Measurements from ENCODE around the gene AKR1C1.
"Not testable (repeated sequence)": the region's sequence is repeated elsewhere in the genome, so short reads cannot be mapped to it uniquely, and the experiment has no call there.

AKR1C1 gene

DNA sequence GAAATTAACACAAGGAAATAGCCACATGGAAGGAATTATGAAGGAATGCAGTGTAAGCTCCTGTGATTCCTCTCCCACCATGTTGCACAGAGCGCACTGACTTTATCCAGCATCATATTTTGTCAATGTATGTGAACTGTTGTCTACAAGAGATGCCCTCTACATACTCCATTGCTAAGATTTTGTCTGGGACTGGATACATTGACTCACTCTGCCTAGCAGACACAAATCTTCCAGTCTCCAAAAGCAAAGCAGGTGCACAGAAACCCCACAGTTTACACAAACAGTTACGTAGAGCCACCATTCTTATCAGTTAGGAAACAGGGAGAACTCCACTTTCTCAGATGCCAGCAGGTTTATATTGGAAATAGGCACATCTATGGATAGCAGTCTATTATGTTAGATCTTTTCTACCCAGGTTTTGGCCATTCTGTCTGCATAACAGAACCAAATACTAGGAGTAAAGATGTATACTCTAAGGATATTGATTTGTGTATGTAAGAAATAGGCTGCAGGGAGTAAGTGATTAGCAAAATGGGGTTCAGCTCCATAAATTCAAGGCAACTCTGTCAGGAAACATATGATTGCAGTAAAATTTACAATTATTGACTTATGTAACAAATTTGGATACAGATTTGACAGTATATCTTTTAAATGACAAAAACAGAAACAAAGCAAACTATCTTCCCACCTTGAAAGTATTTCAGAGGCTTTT is 39.0 kb downstream of the AKR1C1 start:
- no peaks in the 10 kb centered on the region for H3K4me1 ChIP-seq (ENCODE audit: control extremely low read depth in 1 of 4, control insufficient read depth in 4 of 4, insufficient read depth in 4 of 4, low read length in 3 of 4)
- DNase-seq, result no peak
- no peak overlapping the region for H3K27ac ChIP-seq (ENCODE audit: insufficient read depth in 1 of 2, low read depth in 1 of 2, low read length in 2 of 2, poor library complexity in 1 of 2, severe bottlenecking in 2 of 2)
- H3K9me3 ChIP-seq (ENCODE audit: control extremely low read depth in 1 of 5, control insufficient read depth in 4 of 5, insufficient read depth in 2 of 5, low read depth in 1 of 5, low read length in 4 of 5), result no peaks in the 10 kb centered on the region
- POLR2A ChIA-PET, result no interaction called here
- CTCF ChIA-PET, result no interaction called here
- no peaks in the 10 kb centered on the region for H3K36me3 ChIP-seq (ENCODE audit: control insufficient read depth in 4 of 4, insufficient read depth in 4 of 4, low read length in 3 of 4)
- WGBS (ENCODE audit: insufficient coverage), result 100% methylated on average over 1 of the region's 2 CpGs
- no peaks in the 10 kb centered on the region for H3K27me3 ChIP-seq (replicated peaks in 2 of 5; ENCODE audit: control insufficient read depth in 4 of 5, insufficient read depth in 5 of 5, low read length in 4 of 5)
- no peak overlapping the region for H3K4me3 ChIP-seq (ENCODE audit: control insufficient read depth in 1 of 7, extremely low read depth in 1 of 7, insufficient read depth in 4 of 7, low read depth in 2 of 7, low read length in 6 of 7)

DNA sequence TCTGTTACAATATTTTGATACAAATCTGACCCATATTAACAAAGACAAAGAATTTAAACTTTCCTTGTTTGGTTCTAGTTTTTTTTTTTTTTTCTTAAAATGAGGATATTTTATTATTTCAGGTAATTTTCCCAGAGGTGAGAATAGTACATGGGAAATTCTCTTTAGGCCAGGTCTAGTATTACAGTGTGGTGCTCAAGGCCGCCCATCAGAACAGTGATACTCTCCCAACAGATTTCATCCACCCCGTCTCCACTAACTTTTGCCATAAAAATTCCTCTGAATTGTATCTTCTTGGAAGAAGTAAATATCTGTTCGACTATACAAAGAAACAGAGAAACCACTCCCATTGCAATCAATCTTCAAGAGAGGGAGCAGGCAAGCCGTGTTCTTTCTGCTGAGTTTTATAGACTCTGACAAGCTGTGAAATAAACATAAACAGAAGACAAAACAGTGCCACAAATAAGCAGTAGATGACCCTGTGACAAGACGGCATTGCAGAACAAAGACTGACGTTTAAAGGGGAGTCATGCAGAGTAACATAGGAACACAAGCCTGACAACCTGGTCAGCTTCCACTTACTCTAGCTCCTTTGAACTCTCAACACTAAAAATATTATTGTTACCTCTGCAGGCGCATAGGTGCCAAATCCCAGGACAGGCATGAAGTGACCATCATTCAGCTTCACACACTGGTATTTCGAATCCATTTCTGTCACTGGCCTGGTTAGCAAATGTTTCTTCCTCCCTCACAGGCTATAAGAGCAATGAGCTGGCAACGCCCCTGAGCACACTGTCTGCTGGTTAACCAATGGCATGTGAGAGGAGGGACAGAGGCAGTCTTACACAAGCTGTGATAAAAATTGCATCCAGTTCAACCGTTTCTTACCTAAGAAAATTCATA is 40.2 kb downstream of the AKR1C1 start, which contains the start of gene AKR1C2:
AKR1C2 (minus strand) TSS at position 731 of the 903 bp plus-strand sequence; CDS start at position 709, 22 bp downstream.
- H3K36me3 ChIP-seq (ENCODE audit: control insufficient read depth in 4 of 4, insufficient read depth in 4 of 4, low read length in 3 of 4); H3K9me3 ChIP-seq (ENCODE audit: control extremely low read depth in 1 of 5, control insufficient read depth in 4 of 5, insufficient read depth in 2 of 5, low read depth in 1 of 5, low read length in 4 of 5); POLR2A ChIA-PET; H3K27me3 ChIP-seq (replicated peaks in 2 of 5; ENCODE audit: control insufficient read depth in 4 of 5, insufficient read depth in 5 of 5, low read length in 4 of 5); H3K27ac ChIP-seq (ENCODE audit: insufficient read depth in 1 of 2, low read depth in 1 of 2, low read length in 2 of 2, poor library complexity in 1 of 2, severe bottlenecking in 2 of 2); H3K4me3 ChIP-seq (ENCODE audit: control insufficient read depth in 1 of 7, extremely low read depth in 1 of 7, insufficient read depth in 4 of 7, low read depth in 2 of 7, low read length in 6 of 7); H3K4me1 ChIP-seq (ENCODE audit: control extremely low read depth in 1 of 4, control insufficient read depth in 4 of 4, insufficient read depth in 4 of 4, low read length in 3 of 4); DNase-seq; CTCF ChIA-PET: not testable (repeated sequence)
- 83% methylated on average over 1 of the region's 10 CpGs for WGBS (ENCODE audit: insufficient coverage)

DNA sequence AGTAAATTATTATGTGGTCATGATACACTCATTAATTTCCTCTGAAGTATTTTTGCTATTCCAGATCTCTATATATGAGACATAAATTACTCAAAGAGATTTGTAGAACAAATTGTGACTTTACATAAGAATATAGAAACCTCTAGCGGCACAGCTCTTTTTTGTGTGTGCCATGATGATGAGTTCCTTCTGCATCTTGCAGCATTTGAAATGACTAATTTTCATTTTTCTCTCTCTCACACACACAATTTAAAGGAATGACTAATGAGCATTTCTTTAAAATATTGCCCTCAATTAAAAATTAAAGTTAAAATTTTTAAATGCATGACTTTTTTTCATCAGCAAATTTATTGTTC is 40.8 kb downstream of the AKR1C1 start:
- POLR2A ChIA-PET, result not testable (repeated sequence)

GRCh38 chr10:5004501-5004900 is 41.3 kb downstream of the AKR1C1 start:
- H3K27ac ChIP-seq (ENCODE audit: insufficient read depth in 1 of 2, low read depth in 1 of 2, low read length in 2 of 2, poor library complexity in 1 of 2, severe bottlenecking in 2 of 2); POLR2A ChIA-PET; H3K9me3 ChIP-seq (ENCODE audit: control extremely low read depth in 1 of 5, control insufficient read depth in 4 of 5, insufficient read depth in 2 of 5, low read depth in 1 of 5, low read length in 4 of 5); H3K36me3 ChIP-seq (ENCODE audit: control insufficient read depth in 4 of 4, insufficient read depth in 4 of 4, low read length in 3 of 4); CTCF ChIA-PET; H3K4me1 ChIP-seq (ENCODE audit: control extremely low read depth in 1 of 4, control insufficient read depth in 4 of 4, insufficient read depth in 4 of 4, low read length in 3 of 4); H3K27me3 ChIP-seq (replicated peaks in 2 of 5; ENCODE audit: control insufficient read depth in 4 of 5, insufficient read depth in 5 of 5, low read length in 4 of 5); DNase-seq; H3K4me3 ChIP-seq (ENCODE audit: control insufficient read depth in 1 of 7, extremely low read depth in 1 of 7, insufficient read depth in 4 of 7, low read depth in 2 of 7, low read length in 6 of 7): not testable (repeated sequence)

More for the DNA sequence above, 40.8 kb downstream of the AKR1C1 start:
- H3K27ac ChIP-seq (ENCODE audit: insufficient read depth in 1 of 2, low read depth in 1 of 2, low read length in 2 of 2, poor library complexity in 1 of 2, severe bottlenecking in 2 of 2); H3K4me1 ChIP-seq (ENCODE audit: control extremely low read depth in 1 of 4, control insufficient read depth in 4 of 4, insufficient read depth in 4 of 4, low read length in 3 of 4); H3K27me3 ChIP-seq (replicated peaks in 2 of 5; ENCODE audit: control insufficient read depth in 4 of 5, insufficient read depth in 5 of 5, low read length in 4 of 5); H3K36me3 ChIP-seq (ENCODE audit: control insufficient read depth in 4 of 4, insufficient read depth in 4 of 4, low read length in 3 of 4); DNase-seq; H3K4me3 ChIP-seq (ENCODE audit: control insufficient read depth in 1 of 7, extremely low read depth in 1 of 7, insufficient read depth in 4 of 7, low read depth in 2 of 7, low read length in 6 of 7); H3K9me3 ChIP-seq (ENCODE audit: control extremely low read depth in 1 of 5, control insufficient read depth in 4 of 5, insufficient read depth in 2 of 5, low read depth in 1 of 5, low read length in 4 of 5); CTCF ChIA-PET: not testable (repeated sequence)
- WGBS (ENCODE audit: insufficient coverage), result no CpG with 5 or more reads among the region's 1 CpG

GRCh38 chr10:5008857-5009548 is 45.8 kb downstream of the AKR1C1 start:
- H3K36me3 ChIP-seq (ENCODE audit: control insufficient read depth in 4 of 4, insufficient read depth in 4 of 4, low read length in 3 of 4); POLR2A ChIA-PET; H3K9me3 ChIP-seq (ENCODE audit: control extremely low read depth in 1 of 5, control insufficient read depth in 4 of 5, insufficient read depth in 2 of 5, low read depth in 1 of 5, low read length in 4 of 5); CTCF ChIA-PET; H3K4me1 ChIP-seq (ENCODE audit: control extremely low read depth in 1 of 4, control insufficient read depth in 4 of 4, insufficient read depth in 4 of 4, low read length in 3 of 4); H3K27ac ChIP-seq (ENCODE audit: insufficient read depth in 1 of 2, low read depth in 1 of 2, low read length in 2 of 2, poor library complexity in 1 of 2, severe bottlenecking in 2 of 2); H3K27me3 ChIP-seq (replicated peaks in 2 of 5; ENCODE audit: control insufficient read depth in 4 of 5, insufficient read depth in 5 of 5, low read length in 4 of 5); H3K4me3 ChIP-seq (ENCODE audit: control insufficient read depth in 1 of 7, extremely low read depth in 1 of 7, insufficient read depth in 4 of 7, low read depth in 2 of 7, low read length in 6 of 7): not testable (repeated sequence)
- peak in 1 of 3 donors; percentile 25 for DNase-seq
- WGBS (ENCODE audit: insufficient coverage), result no CpG with 5 or more reads among the region's 4 CpGs

GRCh38 chr10:5010043-5010442 is 46.8 kb downstream of the AKR1C1 start:
- H3K27ac ChIP-seq (ENCODE audit: insufficient read depth in 1 of 2, low read depth in 1 of 2, low read length in 2 of 2, poor library complexity in 1 of 2, severe bottlenecking in 2 of 2); H3K9me3 ChIP-seq (ENCODE audit: control extremely low read depth in 1 of 5, control insufficient read depth in 4 of 5, insufficient read depth in 2 of 5, low read depth in 1 of 5, low read length in 4 of 5); H3K36me3 ChIP-seq (ENCODE audit: control insufficient read depth in 4 of 4, insufficient read depth in 4 of 4, low read length in 3 of 4); DNase-seq; POLR2A ChIA-PET; H3K27me3 ChIP-seq (replicated peaks in 2 of 5; ENCODE audit: control insufficient read depth in 4 of 5, insufficient read depth in 5 of 5, low read length in 4 of 5); H3K4me3 ChIP-seq (ENCODE audit: control insufficient read depth in 1 of 7, extremely low read depth in 1 of 7, insufficient read depth in 4 of 7, low read depth in 2 of 7, low read length in 6 of 7); CTCF ChIA-PET; H3K4me1 ChIP-seq (ENCODE audit: control extremely low read depth in 1 of 4, control insufficient read depth in 4 of 4, insufficient read depth in 4 of 4, low read length in 3 of 4): not testable (repeated sequence)
- no CpG with 5 or more reads among the region's 7 CpGs for WGBS (ENCODE audit: insufficient coverage)

DNA sequence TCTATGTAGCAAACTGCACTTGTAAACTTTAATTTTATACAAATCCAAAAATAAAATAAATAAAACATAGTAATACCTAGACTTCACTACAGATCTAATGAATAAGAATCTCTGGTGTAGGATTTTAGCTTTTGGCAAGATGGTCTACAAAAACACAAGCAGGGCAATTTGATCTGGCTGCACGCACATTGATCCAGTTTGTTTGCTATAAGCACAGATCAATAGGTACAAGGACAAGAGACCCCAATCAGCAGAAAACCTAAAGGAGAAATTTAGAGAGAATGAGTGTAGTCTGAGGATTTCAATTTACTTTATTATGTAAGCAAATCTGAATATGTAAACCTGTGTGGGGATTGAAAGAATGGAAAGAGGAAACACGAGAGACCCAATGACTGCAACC is 48.2 kb downstream of the AKR1C1 start:
- 93% methylated on average over 1 of the region's 2 CpGs for WGBS (ENCODE audit: insufficient coverage)
- H3K4me1 ChIP-seq (ENCODE audit: control extremely low read depth in 1 of 4, control insufficient read depth in 4 of 4, insufficient read depth in 4 of 4, low read length in 3 of 4); H3K36me3 ChIP-seq (ENCODE audit: control insufficient read depth in 4 of 4, insufficient read depth in 4 of 4, low read length in 3 of 4); H3K9me3 ChIP-seq (ENCODE audit: control extremely low read depth in 1 of 5, control insufficient read depth in 4 of 5, insufficient read depth in 2 of 5, low read depth in 1 of 5, low read length in 4 of 5); H3K27ac ChIP-seq (ENCODE audit: insufficient read depth in 1 of 2, low read depth in 1 of 2, low read length in 2 of 2, poor library complexity in 1 of 2, severe bottlenecking in 2 of 2); H3K4me3 ChIP-seq (ENCODE audit: control insufficient read depth in 1 of 7, extremely low read depth in 1 of 7, insufficient read depth in 4 of 7, low read depth in 2 of 7, low read length in 6 of 7); H3K27me3 ChIP-seq (replicated peaks in 2 of 5; ENCODE audit: control insufficient read depth in 4 of 5, insufficient read depth in 5 of 5, low read length in 4 of 5); DNase-seq; POLR2A ChIA-PET; CTCF ChIA-PET: not testable (repeated sequence)
